ENCODE measurements around the gene GID8. TPM values are rescaled to one million over a fixed set of nuclear protein-coding genes. Genes with fewer than 3 reads are reported as not detected.
"Not testable (repeated sequence)": the region's sequence is repeated elsewhere in the genome, so short reads cannot be mapped to it uniquely, and the experiment has no call there.

GID8 gene
- total and polyA plus RNA-seq, 2 of the 13 experiments (the other 11 are each of a cell fraction or from before 2014, with no cell fraction given) = 39.6 to 59.8 TPM

- TF ChIP-seq, protein P1, sequence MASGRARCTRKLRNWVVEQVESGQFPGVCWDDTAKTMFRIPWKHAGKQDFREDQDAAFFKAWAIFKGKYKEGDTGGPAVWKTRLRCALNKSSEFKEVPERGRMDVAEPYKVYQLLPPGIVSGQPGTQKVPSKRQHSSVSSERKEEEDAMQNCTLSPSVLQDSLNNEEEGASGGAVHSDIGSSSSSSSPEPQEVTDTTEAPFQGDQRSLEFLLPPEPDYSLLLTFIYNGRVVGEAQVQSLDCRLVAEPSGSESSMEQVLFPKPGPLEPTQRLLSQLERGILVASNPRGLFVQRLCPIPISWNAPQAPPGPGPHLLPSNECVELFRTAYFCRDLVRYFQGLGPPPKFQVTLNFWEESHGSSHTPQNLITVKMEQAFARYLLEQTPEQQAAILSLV (CRISPR knock-in tag; IDR thresholded peaks at IDR 0.05; ENCODE audit: borderline replicate concordance) = no peak
- TF ChIP-seq ZNF569 (CRISPR knock-in tag; IDR thresholded peaks at IDR 0.05; ENCODE audit: borderline replicate concordance) (no peak), POLR2AphosphoS5 (IDR thresholded peaks at IDR 0.05; ENCODE audit: low read depth, low read length) (peak; percentile 31; the same call in 1 of the 2 replicates), TMF1 (CRISPR knock-in tag; IDR thresholded peaks at IDR 0.05; ENCODE audit: low read depth) (no peak)
These were observed 22.1 kb downstream of the GID8 start (continued) for GRCh38 chr20:62959998-62960436.

DNA sequence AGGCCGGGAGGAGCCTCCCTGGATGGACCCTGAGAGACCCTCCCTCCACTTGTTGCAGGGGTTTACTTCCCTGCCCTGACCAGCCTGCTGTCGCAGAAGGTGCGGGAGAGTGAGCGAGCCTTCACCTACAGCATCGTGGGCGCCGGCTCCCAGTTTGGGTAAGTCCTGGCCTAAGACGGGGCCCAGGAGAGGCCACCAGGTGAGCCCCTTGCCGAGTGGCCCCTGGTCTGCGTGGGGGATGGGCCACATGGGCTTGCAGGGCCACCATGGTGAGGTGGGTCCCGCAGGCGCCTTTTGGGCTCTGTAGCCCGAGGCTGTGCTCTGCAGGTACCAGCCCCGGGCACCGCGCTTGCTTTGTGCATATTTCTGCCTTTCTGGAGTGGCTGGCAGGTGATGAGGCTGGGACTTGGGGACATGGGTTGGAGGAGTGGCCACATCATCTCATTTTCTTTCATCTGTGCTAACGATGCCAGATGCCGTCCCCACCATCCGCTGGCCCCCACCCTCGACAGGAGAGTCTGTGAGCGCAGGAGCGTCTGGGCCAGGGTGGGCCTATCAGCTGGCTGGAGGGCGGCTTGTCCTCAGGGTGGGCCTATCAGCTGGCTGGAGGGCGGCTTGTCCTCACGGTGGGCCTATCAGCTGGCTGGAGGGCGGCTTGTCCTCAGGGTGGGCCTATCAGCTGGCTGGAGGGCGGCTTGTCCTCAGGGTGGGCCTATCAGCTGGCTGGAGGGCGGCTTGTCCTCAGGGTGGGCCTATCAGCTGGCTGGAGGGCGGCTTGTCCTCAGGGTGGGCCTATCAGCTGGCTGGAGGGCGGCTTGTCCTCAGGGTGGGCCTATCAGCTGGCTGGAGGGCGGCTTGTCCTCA, 22.7 kb downstream of the GID8 start:
- H3K9ac ChIP-seq (ENCODE audit: insufficient read depth, low read depth, low read length); CTCF ChIA-PET (ENCODE audit: low intra/inter-chr PET ratio, low total read pairs); in situ Hi-C loops (cut with HindIII; ENCODE audit: extremely low pct_ligation_motif_present, low pct_unique_long_range_greater_than_20kb); H3K9me3 ChIP-seq (ENCODE audit: low read length); H3K4me2 ChIP-seq (ENCODE audit: low read depth, low read length); H3K27ac ChIP-seq (ENCODE audit: extremely low read length, insufficient read depth, low read length); DNase-seq (ENCODE audit: low spot score); intact Hi-C loops (cut with micrococcal nuclease; ENCODE audit: unreplicated experiment); H3K27me3 ChIP-seq (ENCODE audit: control insufficient read depth in 1 of 2, insufficient read depth in 2 of 2, low read length in 2 of 2); ATAC-seq; FAIRE-seq; H3K4me3 ChIP-seq (replicated peaks in 1 of 3; ENCODE audit: insufficient read depth in 1 of 3, low read depth in 2 of 3, low read length in 3 of 3); BruUV-seq (replicated peaks); H2AFZ ChIP-seq (ENCODE audit: low read length): not testable (repeated sequence)
- peaks cover 77% of the 10 kb centered on the region for H4K20me1 ChIP-seq (ENCODE audit: insufficient read depth, low read length)
- 97% methylated on average over 21 of the region's 31 CpGs for WGBS (ENCODE audit: low lambda C conversion rate)
- peaks cover 79 to 95% of the 10 kb centered on the region in 2 experiments for H3K36me3 ChIP-seq (replicated peaks in 1 of 2; ENCODE audit: control insufficient read depth in 1 of 2, insufficient read depth in 2 of 2, low read length in 2 of 2)
- POLR2A ChIA-PET = interaction anchor here (0.9 to 1.0 kb wide), 2 partner anchors 10 to 12 kb away, joined by 3 to 4 read pairs; no protein-coding TSS in a partner anchor
- H3K4me1 ChIP-seq (ENCODE audit: insufficient read depth, low read length) = peaks cover 24% of the 10 kb centered on the region
- H3K79me2 ChIP-seq (ENCODE audit: insufficient read depth, low read length) = peaks cover 22% of the 10 kb centered on the region
- TF ChIP-seq NFYC (CRISPR knock-in tag; IDR thresholded peaks at IDR 0.05) (0 out of 2 replicates have a peak, but pooled peaks have one; percentile 14), CTCF (CRISPR knock-in tag; IDR thresholded peaks at IDR 0.05) (0 out of 2 replicates have a peak, but pooled peaks have one; percentile 1), MTERF4 (CRISPR knock-in tag; IDR thresholded peaks at IDR 0.05) (0 out of 2 replicates have a peak, but pooled peaks have one; percentile 25), ZNF687 (CRISPR knock-in tag; IDR thresholded peaks at IDR 0.05) (peak; percentile 13; the same call in 1 of the 2 replicates), POLR2A (IDR thresholded peaks at IDR 0.05; ENCODE audit: insufficient read depth in 1 of 2, low read depth in 2 of 2, low read length in 2 of 2) (0 out of 4 replicates have a peak, but pooled peaks of 1 of the 2 experiments have one; percentile 4), AGO2 (optimal IDR thresholded peaks at IDR 0.05; ENCODE audit: low read depth, low read length) (peak; percentile 62), POLR2G (IDR thresholded peaks at IDR 0.05; ENCODE audit: low read depth, low read length) (0 out of 2 replicates have a peak, but pooled peaks have one; percentile 46), HNRNPL (IDR thresholded peaks at IDR 0.05; ENCODE audit: low read depth, low read length) (0 out of 2 replicates have a peak, but pooled peaks have one; percentile 39), RBFOX2 (IDR thresholded peaks at IDR 0.05; ENCODE audit: low read depth, low read length) (peak; percentile 76)
